B cell (primary cell): ENCODE results near the gene HOXA5. TPM values are rescaled to one million over a fixed set of nuclear protein-coding genes. Genes with fewer than 3 reads are reported as not detected.

Experiments
- ATAC-seq: fragments of 200-7000 bp; cut with Tn5 transposase; one replicate; pipeline ENCODE4 v1.10.0; 2021; ENCODE audit warnings: low read depth, mild to moderate bottlenecking, moderate number of reproducible peaks, moderate library complexity
- CTCF ChIA-PET: fragments of 350-600 bp; sonication (Branson Sonifier 250); formaldehyde crosslinking; loops from one replicate; lab custom pipeline; 2021; ENCODE audit warnings: antibody characterized with exemption, inconsistent platforms; lab: Charles Lee
- POLR2A ChIA-PET: fragments of 350-600 bp; sonication (Branson Sonifier 250); formaldehyde crosslinking; loops from one replicate; lab custom pipeline; 2021; ENCODE audit warnings: antibody characterized with exemption; lab: Charles Lee
- DNase-seq: peaks from one replicate; pipeline ENCODE4 v3.0.0; 2013
- H2AFZ ChIP-seq: 2 replicates; pipeline ENCODE4 v1.6.1; 2012; ENCODE audit warnings: mild to moderate bottlenecking, low read depth, low read length; ENCODE audit not compliant: insufficient read depth, poor library complexity, severe bottlenecking
- H3K27ac ChIP-seq, 2 donors: 1 replicate in 1 of 2; 2 replicates in 1 of 2; pipeline ENCODE4 v1.5.1; 2012 to 2013; ENCODE audit warnings: low read length in 2 of 2, mild to moderate bottlenecking in 2 of 2, moderate library complexity in 1 of 2
- H3K27me3 ChIP-seq, 4 experiments: fragments of 200-600 bp in 1 of 4; sonication (generic) in 1 of 4; replicated peaks in 1 of 4; 1 replicate in 2 of 4; 2 replicates in 2 of 4; pipeline versions ENCODE4 v1.6.1 to v1.7.0; 2013 to 2016; ENCODE audit warnings: low read length in 3 of 4, mild to moderate bottlenecking in 2 of 4, mixed read lengths in 1 of 4, moderate library complexity in 1 of 4; ENCODE audit not compliant: insufficient read depth in 4 of 4, control insufficient read depth in 3 of 4; ENCODE audit errors: control extremely low read depth in 1 of 4
- H3K36me3 ChIP-seq, 2 experiments: replicated peaks in 1 of 2; 1 replicate in 1 of 2; 2 replicates in 1 of 2; pipeline versions ENCODE4 v1.6.1 to v1.7.1; 2013; ENCODE audit warnings: low read length in 1 of 2; ENCODE audit not compliant: insufficient read depth in 2 of 2, control insufficient read depth in 1 of 2; ENCODE audit errors: control extremely low read depth in 1 of 2, extremely low read depth in 1 of 2
- H3K4me1 ChIP-seq, 2 donors: fragments of 200-600 bp in 1 of 2; sonication (generic) in 1 of 2; 1 replicate in 1 of 2; 2 replicates in 1 of 2; pipeline versions ENCODE4 v1.5.1 to v1.6.1; 2013 to 2017; ENCODE audit warnings: low read length in 2 of 2; ENCODE audit not compliant: control insufficient read depth in 2 of 2, insufficient read depth in 2 of 2
- H3K4me2 ChIP-seq: replicated peaks from 2 replicates; pipeline ENCODE3; 2012; ENCODE audit warnings: mild to moderate bottlenecking, low read depth, low read length; ENCODE audit not compliant: poor library complexity, severe bottlenecking
- H3K4me3 ChIP-seq, 5 experiments: fragments of 200-600 bp in 1 of 5; sonication (generic) in 1 of 5; 1 replicate in 3 of 5; 2 replicates in 2 of 5; pipeline versions ENCODE4 v1.5.1 to v1.7.0; 2011 to 2016; ENCODE audit warnings: low read length in 4 of 5, mild to moderate bottlenecking in 4 of 5, low read depth in 2 of 5, control low read depth in 1 of 5, moderate library complexity in 1 of 5; ENCODE audit not compliant: insufficient read depth in 1 of 5; ENCODE audit errors: control extremely low read depth in 1 of 5, extremely low read depth in 1 of 5
- H3K79me2 ChIP-seq: fragments of 200-600 bp; sonication (generic); one replicate; pipeline ENCODE4 v1.6.0; 2016; ENCODE audit warnings: low read length; ENCODE audit not compliant: control insufficient read depth, insufficient read depth
- H3K9ac ChIP-seq: fragments of 200-600 bp; sonication (generic); 2 replicates; pipeline ENCODE4 v1.6.1; 2017; ENCODE audit warnings: mild to moderate bottlenecking, low read length, moderate library complexity
- H3K9me3 ChIP-seq, 3 donors: one replicate each; pipeline versions ENCODE4 v1.6.1 to v1.7.1; 2013; ENCODE audit warnings: low read length in 2 of 3; ENCODE audit not compliant: control insufficient read depth in 2 of 3, insufficient read depth in 1 of 3; ENCODE audit errors: control extremely low read depth in 1 of 3
- H4K20me1 ChIP-seq: 2 replicates; pipeline ENCODE4 v1.6.0; 2012; ENCODE audit warnings: mild to moderate bottlenecking, low read length; ENCODE audit not compliant: insufficient read depth, control insufficient read depth, poor library complexity, severe bottlenecking
- H3K27ac Mint-ChIP-seq: one replicate; pipeline ENCODE4 v1.8.0; 2021; ENCODE audit warnings: mixed read lengths
- H3K27me3 Mint-ChIP-seq: one replicate; pipeline ENCODE4 v1.8.0; 2021; ENCODE audit warnings: mixed read lengths
- H3K4me1 Mint-ChIP-seq: one replicate; pipeline ENCODE4 v1.8.0; 2021; ENCODE audit warnings: mixed read lengths
- H3K4me3 Mint-ChIP-seq: one replicate; pipeline ENCODE4 v1.8.0; 2021; ENCODE audit warnings: mixed read lengths
- H3K9me3 Mint-ChIP-seq: one replicate; pipeline ENCODE4 v1.8.0; 2022; ENCODE audit warnings: mixed read lengths; ENCODE audit not compliant: insufficient read depth
- CTCF ChIP-seq: fragments of 200-600 bp; IDR thresholded peaks from one replicate; pipeline ENCODE4 v1.8.0; 2022; ENCODE audit warnings: antibody characterized with exemption, mild to moderate bottlenecking
- EZH2 ChIP-seq: IDR thresholded peaks from 2 replicates; pipeline ENCODE4 v1.6.1; 2012; ENCODE audit warnings: borderline replicate concordance, low read depth, mild to moderate bottlenecking, moderate library complexity, low read length; ENCODE audit not compliant: insufficient read depth, poor library complexity, severe bottlenecking
- WGBS: methylation state at CpG from one replicate; pipeline ENCODE4 v1.1.5; 2013; ENCODE audit warnings: missing lambda C conversion rate; ENCODE audit not compliant: insufficient coverage; 5-methylcytosine and 5-hydroxymethylcytosine counted together
- intact Hi-C: fragments of 100-400 bp; cut with micrococcal nuclease; formaldehyde crosslinking; loops from one replicate; pipeline ENCODE4 v1.10.0; 2022
- polyA plus RNA-seq: library from polyadenylated mRNA; depleted of rRNA; stranded (reverse); fragments of >200 nt; gene quantifications from 2 replicates; pipeline ENCODE4 v1.2.3, GENCODE V29; 2012
- total RNA-seq, 2 donors: library from RNA; stranded (reverse); fragments of 120-200 nt in 1 of 2; gene quantifications; 1 replicate in 1 of 2; 2 replicates in 1 of 2; pipeline versions ENCODE4 v1.2.3 to v1.2.4, GENCODE V29; 2013 to 2022

The HOXA5 gene
- total and polyA plus RNA-seq, 2 donors (not counting 1 experiment from before 2014, with no cell fraction given): not detected

- POLR2A ChIA-PET: interaction anchor here (1.2 kb wide), 1 partner anchor 15 kb away, joined by 3 read pairs; no protein-coding TSS in a partner anchor
- H3K27me3 ChIP-seq: peaks cover 0 to 22% (median 13%) of the 10 kb centered on the region in 4 experiments
- H3K36me3 ChIP-seq: no peaks in the 10 kb centered on the region
- CTCF ChIA-PET: no interaction called here
- peaks cover 0 to 26% (median 0%) of the 10 kb centered on the region in 3 donors for H3K9me3 ChIP-seq
- no peak overlapping the region for H2AFZ ChIP-seq
- no peak overlapping the region for H3K27ac ChIP-seq
- H3K79me2 ChIP-seq: no peaks in the 10 kb centered on the region
- H3K27ac Mint-ChIP-seq: no peak overlapping the region
- no peak overlapping the region for H3K9ac ChIP-seq
- no peaks in the 10 kb centered on the region for H3K9me3 Mint-ChIP-seq
- no peak overlapping the region for H3K4me3 ChIP-seq
- no peaks in the 10 kb centered on the region for H3K4me1 ChIP-seq
- no peak for TF ChIP-seq EZH2
- no peak for TF ChIP-seq CTCF
- no peak overlapping the region for H3K4me2 ChIP-seq
- no peaks in the 10 kb centered on the region for H4K20me1 ChIP-seq
- ATAC-seq (no peak), DNase-seq (no peak)
- H3K4me3 Mint-ChIP-seq: no peak overlapping the region
- H3K4me1 Mint-ChIP-seq: peaks cover 4% of the 10 kb centered on the region
- intact Hi-C loops: no loop called here
- WGBS: 98% methylated on average over 34 of the region's 41 CpGs
- peaks cover 28% of the 10 kb centered on the region for H3K27me3 Mint-ChIP-seq
Observed at GRCh38 chr7:27108390-27109127, 34.9 kb downstream of the HOXA5 start.
